ENCODE results near the gene GLYATL1.

Gene GLYATL1

GRCh38 chr11:58939277-58939676 is at the start of gene GLYATL1:
Gene GLYATL1, plus strand, starts transcription at chr11:58939488. Its CDS starts 7,600 bp downstream, at chr11:58947088.
- no peak for DNase-seq
- intact Hi-C loops (cut with DNase I): no loop called here

- no peak for DNase-seq
- intact Hi-C loops (cut with DNase I): no loop called here
Observed at GRCh38 chr11:58893899-58894298, 45.4 kb upstream of the GLYATL1 start.

GRCh38 chr11:58898106-58898505 is 41.2 kb upstream of the GLYATL1 start:
- intact Hi-C loops (cut with DNase I): no loop called here

GRCh38 chr11:58900479-58901420 is 38.5 kb upstream of the GLYATL1 start:
- DNase-seq: peak; percentile 47 to 89 (median 76)
- intact Hi-C loops (cut with DNase I): no loop called here

More at GRCh38 chr11:58898106-58898505, 41.2 kb upstream of the GLYATL1 start:
- DNase-seq: no peak

GRCh38 chr11:58902881-58903280 is 36.4 kb upstream of the GLYATL1 start:
- intact Hi-C loops (cut with DNase I): no loop called here
- DNase-seq: no peak

- intact Hi-C loops (cut with DNase I): no loop called here
- DNase-seq: peak in 40 of 42 donors; percentile 18 to 69 (median 39)
Observed at GRCh38 chr11:58905011-58905720, 34.1 kb upstream of the GLYATL1 start.

GRCh38 chr11:58905721-58906547 is 33.4 kb upstream of the GLYATL1 start:
- DNase-seq: peak; percentile 58 to 91 (median 79)
- intact Hi-C loops (cut with DNase I): no loop called here

- intact Hi-C loops (cut with DNase I): no loop called here
- no peak for DNase-seq
Observed at GRCh38 chr11:58907780-58908179, 31.5 kb upstream of the GLYATL1 start.

- intact Hi-C loops (cut with DNase I): no loop called here
Observed at GRCh38 chr11:58912124-58912523, 27.2 kb upstream of the GLYATL1 start.

GRCh38 chr11:58913685-58914084 is 25.6 kb upstream of the GLYATL1 start:
- no peak for DNase-seq
- intact Hi-C loops (cut with DNase I): no loop called here

More at GRCh38 chr11:58912124-58912523, 27.2 kb upstream of the GLYATL1 start:
- DNase-seq: no peak

- intact Hi-C loops (cut with DNase I): no loop called here
- DNase-seq: no peak
Observed at GRCh38 chr11:58914821-58915543, 24.3 kb upstream of the GLYATL1 start.

GRCh38 chr11:58916637-58917036 is 22.7 kb upstream of the GLYATL1 start:
- intact Hi-C loops (cut with DNase I): no loop called here
- DNase-seq: no peak

GRCh38 chr11:58917159-58917783 is 22.0 kb upstream of the GLYATL1 start:
- intact Hi-C loops (cut with DNase I): no loop called here
- no peak for DNase-seq

- no peak for DNase-seq
- intact Hi-C loops (cut with DNase I): no loop called here
Observed at GRCh38 chr11:58919561-58919960, 19.7 kb upstream of the GLYATL1 start.

GRCh38 chr11:58919980-58920379 is 19.3 kb upstream of the GLYATL1 start:
- DNase-seq: no peak
- intact Hi-C loops (cut with DNase I): no loop called here

- intact Hi-C loops (cut with DNase I): no loop called here
- no peak for DNase-seq
Observed at GRCh38 chr11:58921778-58922390, 17.4 kb upstream of the GLYATL1 start.

- DNase-seq: no peak
- intact Hi-C loops (cut with DNase I): no loop called here
Observed at GRCh38 chr11:58922479-58922878, 16.8 kb upstream of the GLYATL1 start.

Data from head of caudate nucleus (tissue), 42 donors.